Osteoblast (primary cell): ENCODE results near the gene PIGW. TPM values are rescaled to one million over a fixed set of nuclear protein-coding genes. Genes with fewer than 3 reads are reported as not detected.

ENCODE experiments used
- DNase-seq: peaks from one replicate; pipeline ENCODE4 v3.0.0; 2011; ENCODE audit warnings: low spot score, mixed read lengths; ENCODE audit not compliant: insufficient read length; ENCODE audit errors: missing footprints
- H2AFZ ChIP-seq: 2 replicates; pipeline ENCODE4 v1.6.0; 2011; ENCODE audit warnings: mild to moderate bottlenecking, low read length
- H3K27ac ChIP-seq: 2 replicates; pipeline ENCODE4 v1.5.1; 2011; ENCODE audit warnings: mild to moderate bottlenecking, low read depth, low read length, moderate library complexity
- H3K27me3 ChIP-seq: 2 replicates; pipeline ENCODE4 v1.6.0; 2012; ENCODE audit warnings: mild to moderate bottlenecking, control low read depth, inconsistent platforms, low read length, moderate library complexity; ENCODE audit not compliant: insufficient read depth
- H3K36me3 ChIP-seq: 2 replicates; pipeline ENCODE4 v1.5.1; 2011; ENCODE audit warnings: mild to moderate bottlenecking, low read length, control low read depth, moderate library complexity; ENCODE audit not compliant: insufficient read depth
- H3K4me1 ChIP-seq: 2 replicates; pipeline ENCODE4 v1.5.1; 2011; ENCODE audit warnings: mild to moderate bottlenecking, low read length, control low read depth, moderate library complexity; ENCODE audit not compliant: insufficient read depth
- H3K4me2 ChIP-seq: 2 replicates; pipeline ENCODE4 v1.6.0; 2011; ENCODE audit warnings: mild to moderate bottlenecking, low read length; ENCODE audit not compliant: insufficient read depth
- H3K4me3 ChIP-seq: fragments of 200-600 bp; sonication (generic); 3 replicates; pipeline ENCODE4 v1.5.1; 2012; ENCODE audit warnings: mild to moderate bottlenecking, low read length, inconsistent platforms; ENCODE audit not compliant: insufficient read depth
- H3K79me2 ChIP-seq: 2 replicates; pipeline ENCODE4 v1.6.0; 2012; ENCODE audit warnings: mild to moderate bottlenecking, low read length, control low read depth, inconsistent platforms; ENCODE audit not compliant: insufficient read depth
- H3K9me3 ChIP-seq: 2 replicates; pipeline ENCODE4 v1.5.1; 2011; ENCODE audit warnings: low read depth, low read length, control low read depth
- H4K20me1 ChIP-seq: 2 replicates; pipeline ENCODE4 v1.6.0; 2012; ENCODE audit warnings: mild to moderate bottlenecking, low read length, control low read depth; ENCODE audit not compliant: insufficient read depth
- CTCF ChIP-seq: IDR thresholded peaks from 2 replicates; pipeline ENCODE4 v1.5.1; 2011; ENCODE audit warnings: mild to moderate bottlenecking, low read depth, low read length, moderate library complexity; ENCODE audit errors: extremely low read depth
- total RNA-seq: library from RNA; depleted of rRNA; stranded (reverse); fragments of >200 nt; gene quantifications from 2 replicates; pipeline ENCODE4 v1.2.3, GENCODE V29; 2012

The PIGW gene
- total RNA-seq, 1 donor = 9.0 TPM

GRCh38 chr17:36542755-36543154, 8.0 kb downstream of the PIGW start:
- H3K9me3 ChIP-seq = no peaks in the 10 kb centered on the region
- H2AFZ ChIP-seq = no peak overlapping the region
- peaks cover 56% of the 10 kb centered on the region for H3K79me2 ChIP-seq
- TF ChIP-seq CTCF = no peak
- H3K4me3 ChIP-seq = no peak overlapping the region
- H3K4me2 ChIP-seq = no peak overlapping the region
- H4K20me1 ChIP-seq = peaks cover 21% of the 10 kb centered on the region
- peaks cover 12% of the 10 kb centered on the region for H3K36me3 ChIP-seq
- H3K4me1 ChIP-seq = peaks cover 12% of the 10 kb centered on the region
- DNase-seq = no peak
- no peaks in the 10 kb centered on the region for H3K27me3 ChIP-seq
- H3K27ac ChIP-seq = no peak overlapping the region

- peak; percentile 82 for DNase-seq
- H3K79me2 ChIP-seq = peaks cover 63% of the 10 kb centered on the region
- H4K20me1 ChIP-seq = peaks cover 30% of the 10 kb centered on the region
- H3K27me3 ChIP-seq = no peaks in the 10 kb centered on the region
- peaks cover 14% of the 10 kb centered on the region for H3K4me1 ChIP-seq
- H3K36me3 ChIP-seq = peaks cover 8% of the 10 kb centered on the region
- H3K9me3 ChIP-seq = no peaks in the 10 kb centered on the region
- H3K4me2 ChIP-seq = peak overlapping the region; percentile 97
- peak overlapping the region; percentile 97 for H3K27ac ChIP-seq
- H3K4me3 ChIP-seq = peak overlapping the region; percentile 99
- H2AFZ ChIP-seq = peak overlapping the region; percentile 98
- TF ChIP-seq CTCF = peak; percentile 19
Measured at GRCh38 chr17:36544044-36544306, 9.2 kb downstream of the PIGW start.

GRCh38 chr17:36544307-36545076, 9.7 kb downstream of the PIGW start, which contains the start of gene GGNBP2:
Gene GGNBP2, plus strand, starts transcription at chr17:36544919. Its CDS starts 806 bp downstream, at chr17:36545725.
- H3K4me1 ChIP-seq = peaks cover 14% of the 10 kb centered on the region
- peak within 1 kb of the TSS; percentile 99 for H3K4me3 ChIP-seq
- no peaks in the 10 kb centered on the region for H3K27me3 ChIP-seq
- H3K79me2 ChIP-seq = peaks cover 68% of the 10 kb centered on the region
- H2AFZ ChIP-seq = peak within 1 kb of the TSS; percentile 98
- no peaks in the 10 kb centered on the region for H3K9me3 ChIP-seq
- no peak for TF ChIP-seq CTCF
- H3K36me3 ChIP-seq = peaks cover 5% of the 10 kb centered on the region
- peak; percentile 97 for DNase-seq
- peak within 1 kb of the TSS; percentile 97 for H3K4me2 ChIP-seq
- peaks cover 33% of the 10 kb centered on the region for H4K20me1 ChIP-seq
- peak within 1 kb of the TSS; percentile 97 for H3K27ac ChIP-seq

- DNase-seq = no peak
- peaks cover 14% of the 10 kb centered on the region for H3K4me1 ChIP-seq
- no peak for TF ChIP-seq CTCF
Measured at GRCh38 chr17:36545077-36545464, 10.3 kb downstream of the PIGW start.

More at GRCh38 chr17:36545077-36545464, 10.3 kb downstream of the PIGW start:
- H3K27me3 ChIP-seq = no peaks in the 10 kb centered on the region
- H4K20me1 ChIP-seq = peaks cover 37% of the 10 kb centered on the region
- H3K36me3 ChIP-seq = peaks cover 3% of the 10 kb centered on the region
- peak overlapping the region; percentile 63 for H3K4me2 ChIP-seq
- H3K4me3 ChIP-seq = peak overlapping the region; percentile 99
- peaks cover 73% of the 10 kb centered on the region for H3K79me2 ChIP-seq
- peak overlapping the region; percentile 97 for H3K27ac ChIP-seq
- peak overlapping the region; percentile 88 for H2AFZ ChIP-seq
- H3K9me3 ChIP-seq = no peaks in the 10 kb centered on the region
